Progenitor cell of endocrine pancreas (in vitro differentiated cells): ENCODE data around the gene ELK4. TPM values are rescaled to one million over a fixed set of nuclear protein-coding genes. Genes with fewer than 3 reads are reported as not detected.

Experiments
- DNase-seq: peaks from one replicate; pipeline ENCODE4 v3.0.0; 2021; ENCODE audit warnings: low spot score; ENCODE audit not compliant: unreplicated experiment
- H3K27ac Mint-ChIP-seq: 2 replicates; pipeline ENCODE4 v1.8.0; 2021; ENCODE audit warnings: mild to moderate bottlenecking, moderate library complexity, mixed read lengths
- H3K27me3 Mint-ChIP-seq: 2 replicates; pipeline ENCODE4 v1.8.0; 2021; ENCODE audit warnings: mixed read lengths
- H3K36me3 Mint-ChIP-seq: 2 replicates; pipeline ENCODE4 v1.8.0; 2022; ENCODE audit warnings: mixed read lengths; ENCODE audit not compliant: insufficient read depth
- H3K4me1 Mint-ChIP-seq: 2 replicates; pipeline ENCODE4 v1.8.0; 2021; ENCODE audit warnings: low read depth, mixed read lengths
- H3K4me3 Mint-ChIP-seq: 2 replicates; pipeline ENCODE4 v1.8.0; 2021; ENCODE audit warnings: low read depth, mild to moderate bottlenecking, moderate library complexity, mixed read lengths
- H3K9me3 Mint-ChIP-seq: 2 replicates; pipeline ENCODE4 v1.8.0; 2021; ENCODE audit warnings: low read depth, mixed read lengths
- CTCF ChIP-seq: fragments of 200-600 bp; sonication (generic); IDR thresholded peaks from one replicate; pipeline ENCODE4 v1.5.0; 2021; ENCODE audit warnings: antibody characterized with exemption, mild to moderate bottlenecking; ENCODE audit not compliant: unreplicated experiment
- total RNA-seq: library from RNA; stranded (reverse); gene quantifications from 2 replicates; pipeline ENCODE4 v1.2.1, GENCODE V29; 2021

Gene ELK4
- total RNA-seq, 1 donor from 2014 or later = 30.2 TPM

- H3K27me3 Mint-ChIP-seq = peaks cover 55% of the 10 kb centered on the region
- no peak overlapping the region for H3K27ac Mint-ChIP-seq
- H3K36me3 Mint-ChIP-seq = no peaks in the 10 kb centered on the region
- no peak for TF ChIP-seq CTCF
- H3K4me3 Mint-ChIP-seq = no peak overlapping the region
- H3K9me3 Mint-ChIP-seq = no peaks in the 10 kb centered on the region
- H3K4me1 Mint-ChIP-seq = peaks cover 16% of the 10 kb centered on the region
- DNase-seq = no peak
Measured at GRCh38 chr1:205571747-205572146, 60.1 kb downstream of the ELK4 start.

GRCh38 chr1:205570796-205571537, 60.8 kb downstream of the ELK4 start:
- no peaks in the 10 kb centered on the region for H3K9me3 Mint-ChIP-seq
- no peak for TF ChIP-seq CTCF
- H3K27ac Mint-ChIP-seq = no peak overlapping the region
- no peaks in the 10 kb centered on the region for H3K36me3 Mint-ChIP-seq
- peaks cover 20% of the 10 kb centered on the region for H3K4me1 Mint-ChIP-seq
- no peak overlapping the region for H3K4me3 Mint-ChIP-seq
- peaks cover 54% of the 10 kb centered on the region for H3K27me3 Mint-ChIP-seq
- DNase-seq = no peak

- peaks cover 24% of the 10 kb centered on the region for H3K4me1 Mint-ChIP-seq
- H3K36me3 Mint-ChIP-seq = no peaks in the 10 kb centered on the region
- TF ChIP-seq CTCF = no peak
- no peak for DNase-seq
- H3K27ac Mint-ChIP-seq = no peak overlapping the region
- no peaks in the 10 kb centered on the region for H3K9me3 Mint-ChIP-seq
- H3K4me3 Mint-ChIP-seq = peak overlapping the region; percentile 33
- peaks cover 54% of the 10 kb centered on the region for H3K27me3 Mint-ChIP-seq
Measured at GRCh38 chr1:205570173-205570501, 61.7 kb downstream of the ELK4 start.

- Mint-ChIP-seq H3K9me3 (no peaks in the 10 kb centered on the region), H3K36me3 (no peaks in the 10 kb centered on the region), H3K4me3 (peak overlapping the region; percentile 59), H3K27ac (no peak overlapping the region), H3K4me1 (peaks cover 25% of the 10 kb centered on the region), H3K27me3 (peaks cover 54% of the 10 kb centered on the region)
- no peak for DNase-seq
- no peak for TF ChIP-seq CTCF
Measured at GRCh38 chr1:205569411-205570172, 62.2 kb downstream of the ELK4 start.

- H3K27ac Mint-ChIP-seq = no peak overlapping the region
- peaks cover 27% of the 10 kb centered on the region for H3K4me1 Mint-ChIP-seq
- no peaks in the 10 kb centered on the region for H3K9me3 Mint-ChIP-seq
- no peaks in the 10 kb centered on the region for H3K36me3 Mint-ChIP-seq
- H3K27me3 Mint-ChIP-seq = peaks cover 49% of the 10 kb centered on the region
- DNase-seq = no peak
- TF ChIP-seq CTCF = peak; percentile 20
- peak overlapping the region; percentile 61 for H3K4me3 Mint-ChIP-seq
Measured at GRCh38 chr1:205568469-205569361, 63.1 kb downstream of the ELK4 start.
